GM21367 (cell line): Measurements from ENCODE around the gene CNOT6L.
"Not testable (repeated sequence)": the region's sequence is repeated elsewhere in the genome, so short reads cannot be mapped to it uniquely, and the experiment has no call there.

Experiments used
- ATAC-seq: cut with Tn5 transposase; IDR thresholded peaks from one replicate; pipeline ENCODE4 v1.9.1; 2021; ENCODE audit not compliant: unreplicated experiment

CNOT6L gene

GRCh38 chr4:77783895-77784294, 35.3 kb downstream of the CNOT6L start:
- no peak for ATAC-seq

GRCh38 chr4:77782102-77782835, 36.9 kb downstream of the CNOT6L start:
- no peak for ATAC-seq

- not testable (repeated sequence) for ATAC-seq
Measured at GRCh38 chr4:77780762-77781161, 38.4 kb downstream of the CNOT6L start.

- no peak for ATAC-seq
Measured at GRCh38 chr4:77777135-77777807, 41.9 kb downstream of the CNOT6L start.

- ATAC-seq, result no peak
Measured at GRCh38 chr4:77776182-77777134, 42.7 kb downstream of the CNOT6L start.

GRCh38 chr4:77773101-77773500, 46.1 kb downstream of the CNOT6L start:
- ATAC-seq, result no peak

- no peak for ATAC-seq
Measured at GRCh38 chr4:77771566-77771965, 47.6 kb downstream of the CNOT6L start.

- ATAC-seq, result no peak
Measured at GRCh38 chr4:77765720-77766119, 53.4 kb downstream of the CNOT6L start.

GRCh38 chr4:77762531-77762930, 56.6 kb downstream of the CNOT6L start:
- no peak for ATAC-seq

GRCh38 chr4:77761595-77761994, 57.6 kb downstream of the CNOT6L start:
- ATAC-seq, result no peak

- no peak for ATAC-seq
Measured at GRCh38 chr4:77758804-77759203, 60.4 kb downstream of the CNOT6L start.

GRCh38 chr4:77751764-77752163, 67.4 kb downstream of the CNOT6L start:
- ATAC-seq, result no peak

- ATAC-seq, result no peak
Measured at GRCh38 chr4:77745792-77746191, 73.4 kb downstream of the CNOT6L start.

GRCh38 chr4:77742054-77742453, 77.1 kb downstream of the CNOT6L start:
- ATAC-seq, result no peak

GRCh38 chr4:77740480-77740879, 78.7 kb downstream of the CNOT6L start:
- ATAC-seq, result no peak

- ATAC-seq, result peak; percentile 79
Measured at GRCh38 chr4:77734928-77735327, 84.2 kb downstream of the CNOT6L start.

GRCh38 chr4:77731656-77732055, 87.5 kb downstream of the CNOT6L start:
- no peak for ATAC-seq

GRCh38 chr4:77728420-77728819, 90.7 kb downstream of the CNOT6L start:
- ATAC-seq, result no peak

- ATAC-seq, result no peak
Measured at GRCh38 chr4:77721073-77721472, 98.1 kb downstream of the CNOT6L start.

- ATAC-seq, result not testable (repeated sequence)
Measured at GRCh38 chr4:77718500-77718899, 100.7 kb downstream of the CNOT6L start.
